Stomach (tissue), 4 donors: Measurements from ENCODE around the gene TERB1.

ENCODE experiments used
- CTCF ChIP-seq, 7 experiments: fragments of 450-650 bp in 4 of 7; fragments of 200-600 bp in 3 of 7; sonication (generic) in 3 of 7; IDR thresholded peaks; one replicate each; pipeline ENCODE4 v1.5.1; 2016 to 2019; ENCODE audit warnings: antibody characterized with exemption in 7 of 7, control low read depth in 2 of 7, mild to moderate bottlenecking in 1 of 7
- POLR2AphosphoS5 ChIP-seq, 3 donors: sonication (generic); formaldehyde crosslinking; IDR thresholded peaks; one replicate each; pipeline ENCODE4 v1.6.1; 2016; ENCODE audit warnings: antibody characterized with exemption in 3 of 3

GRCh38 chr16:66790130-66790733, 11.2 kb downstream of the TERB1 start:
- no peak for TF ChIP-seq POLR2AphosphoS5 (IDR thresholded peaks at IDR 0.05)
- TF ChIP-seq CTCF (IDR thresholded peaks at IDR 0.05): no peak
